Measurements from ENCODE around the gene XPNPEP1.

DNA sequence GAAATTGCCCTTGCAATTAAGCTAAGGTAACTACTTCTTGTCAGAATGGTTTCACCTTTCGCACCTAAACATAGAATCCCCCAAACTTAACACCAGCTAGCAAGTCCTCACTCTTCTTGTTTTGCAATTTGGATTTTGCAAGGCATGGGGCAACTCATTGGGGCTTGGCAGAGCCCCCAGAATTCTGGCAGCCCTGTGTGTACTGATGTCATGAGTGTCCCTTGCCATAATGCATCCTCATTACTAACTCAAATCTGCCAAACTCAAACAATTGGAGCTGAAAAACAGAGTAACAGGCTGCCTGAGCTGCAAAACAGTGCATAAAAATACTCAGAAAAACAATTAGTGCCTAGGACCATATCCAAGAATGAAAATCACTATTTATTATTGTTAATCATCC is 7.9 kb upstream of the XPNPEP1 start:
- no peak for TF ChIP-seq POLR2A (IDR thresholded peaks at IDR 0.05; ENCODE audit: low read depth, low read length)
- TF ChIP-seq POLR2AphosphoS5 (IDR thresholded peaks at IDR 0.05; ENCODE audit: low read depth, low read length): no peak
- TF ChIP-seq TAF1 (IDR thresholded peaks at IDR 0.05; ENCODE audit: low read depth, low read length): no peak
